Liver (tissue), 9 donors: ENCODE results near the gene CAPN10. TPM values are rescaled to one million over a fixed set of nuclear protein-coding genes. Genes with fewer than 3 reads are reported as not detected.

ENCODE experiments used
- DNase-seq: peaks from one replicate; pipeline ENCODE4 v3.0.0-alpha.2; 2017; ENCODE audit warnings: low spot score
- H3K27ac ChIP-seq, 2 donors: one replicate each; pipeline ENCODE4 v1.7.0; 2013; ENCODE audit warnings: inconsistent platforms in 2 of 2, low read length in 2 of 2, control low read depth in 1 of 2, low read depth in 1 of 2, mild to moderate bottlenecking in 1 of 2
- H3K27me3 ChIP-seq, 4 donors: one replicate each; pipeline versions ENCODE4 v1.6.1 to v1.7.0; 2013; ENCODE audit warnings: low read length in 3 of 4, inconsistent platforms in 1 of 4, mild to moderate bottlenecking in 1 of 4, moderate library complexity in 1 of 4; ENCODE audit not compliant: control insufficient read depth in 4 of 4, insufficient read depth in 4 of 4
- H3K36me3 ChIP-seq, 4 donors: one replicate each; pipeline versions ENCODE4 v1.6.1 to v1.7.0; 2013; ENCODE audit warnings: low read length in 3 of 4, mild to moderate bottlenecking in 3 of 4, low read depth in 1 of 4, moderate library complexity in 1 of 4; ENCODE audit not compliant: control insufficient read depth in 4 of 4, insufficient read depth in 3 of 4
- H3K4me1 ChIP-seq, 4 donors: one replicate each; pipeline versions ENCODE4 v1.6.1 to v1.7.0; 2013; ENCODE audit warnings: low read length in 3 of 4, mild to moderate bottlenecking in 3 of 4, moderate library complexity in 1 of 4; ENCODE audit not compliant: control insufficient read depth in 4 of 4, insufficient read depth in 4 of 4
- H3K4me3 ChIP-seq, 3 donors: one replicate each; pipeline versions ENCODE4 v1.6.1 to v1.7.0; 2013; ENCODE audit warnings: low read length in 3 of 3, control low read depth in 1 of 3, low read depth in 1 of 3, mild to moderate bottlenecking in 1 of 3
- H3K9ac ChIP-seq, 2 donors: one replicate each; pipeline ENCODE4 v1.7.0; 2013; ENCODE audit warnings: low read length in 2 of 2, mild to moderate bottlenecking in 2 of 2, moderate library complexity in 2 of 2, control low read depth in 1 of 2, low read depth in 1 of 2
- H3K9me3 ChIP-seq, 4 donors: one replicate each; pipeline versions ENCODE4 v1.6.1 to v1.7.0; 2013; ENCODE audit warnings: low read length in 3 of 4; ENCODE audit not compliant: control insufficient read depth in 4 of 4
- ATF3 ChIP-seq: IDR thresholded peaks from 2 replicates; pipeline ENCODE4 v1.6.1; 2016; ENCODE audit warnings: antibody characterized with exemption
- EGR1 ChIP-seq, 2 donors: IDR thresholded peaks; 2 replicates each; pipeline ENCODE4 v1.6.1; 2016 to 2018; ENCODE audit warnings: antibody characterized with exemption in 2 of 2, low read depth in 2 of 2
- FOXA1 ChIP-seq: IDR thresholded peaks from 2 replicates; pipeline ENCODE4 v1.6.1; 2016; ENCODE audit warnings: antibody characterized with exemption
- GABPA ChIP-seq, 2 donors: IDR thresholded peaks in 1 of 2; conservative IDR thresholded peaks in 1 of 2; 2 replicates each; pipeline ENCODE4 v1.6.1; 2016; ENCODE audit warnings: antibody characterized with exemption in 2 of 2, mild to moderate bottlenecking in 1 of 2, moderate library complexity in 1 of 2
- HNF4G ChIP-seq: IDR thresholded peaks from 2 replicates; pipeline ENCODE4 v1.6.1; 2016; ENCODE audit warnings: antibody characterized with exemption
- JUND ChIP-seq, 2 donors: IDR thresholded peaks; 2 replicates each; pipeline ENCODE4 v1.6.1; 2016; ENCODE audit warnings: antibody characterized with exemption in 2 of 2
- MAX ChIP-seq: IDR thresholded peaks from 2 replicates; pipeline ENCODE4 v1.6.1; 2016; ENCODE audit warnings: antibody characterized with exemption
- RAD21 ChIP-seq, 2 donors: IDR thresholded peaks; 2 replicates each; pipeline ENCODE4 v1.6.1; 2016; ENCODE audit warnings: antibody characterized with exemption in 2 of 2, mild to moderate bottlenecking in 2 of 2
- REST ChIP-seq: IDR thresholded peaks from 2 replicates; pipeline ENCODE4 v1.6.1; 2016; ENCODE audit warnings: antibody characterized with exemption, mild to moderate bottlenecking
- SP1 ChIP-seq: IDR thresholded peaks from 2 replicates; pipeline ENCODE4 v1.6.1; 2018; ENCODE audit warnings: antibody characterized with exemption, mild to moderate bottlenecking
- TAF1 ChIP-seq: conservative IDR thresholded peaks from 2 replicates; pipeline ENCODE4 v1.6.1; 2016; ENCODE audit warnings: antibody characterized with exemption, mild to moderate bottlenecking
- ZBTB33 ChIP-seq: IDR thresholded peaks from 2 replicates; pipeline ENCODE4 v1.6.1; 2016; ENCODE audit warnings: antibody characterized with exemption
- WGBS: extraction: QIAGEN DNeasy Blood & Tissue Kit; methylation state at CpG from one replicate; pipeline ENCODE4 v1.1.7; 2013; 5-methylcytosine and 5-hydroxymethylcytosine counted together
- polyA plus RNA-seq, 2 donors: library from polyadenylated mRNA; stranded (reverse) in 1 of 2; unstranded in 1 of 2; fragments of 200-250 nt in 1 of 2; fragments of >200 nt in 1 of 2; fragmentation: Nextera tagmentation in 1 of 2; extraction: Ambion mirVana in 1 of 2; gene quantifications; one replicate each; pipeline versions ENCODE4 v1.2.1 to v1.2.3, GENCODE V29; 2013 to 2015
- total RNA-seq, 2 donors: library from RNA; depleted of rRNA; stranded (reverse); fragments of >200 nt; gene quantifications; one replicate each; pipeline ENCODE4 v1.2.3, GENCODE V29; 2014
- donor health status: healthy.
- donor health status: healthy.
- donor health status: healthy.
- donor health status: healthy.
- donor health status: healthy.

The CAPN10 gene
- total and polyA plus RNA-seq, 4 donors = 4.8 to 11.3 (median 6.5) TPM

GRCh38 chr2:240569523-240569997 is 17.0 kb upstream of the CAPN10 start:
- no peak for TF ChIP-seq ATF3
- no peak for TF ChIP-seq MAX
- TF ChIP-seq SP1 = no peak
- TF ChIP-seq JUND (IDR thresholded peaks at IDR 0.05) = no peak
- no peak for TF ChIP-seq GABPA (IDR thresholded peaks at IDR 0.05 in 1 of 2, conservative IDR thresholded peaks at IDR 0.05 in 1 of 2)
- no peak for TF ChIP-seq ZBTB33
- no peak for TF ChIP-seq REST
- no peak for TF ChIP-seq RAD21 (IDR thresholded peaks at IDR 0.05)
- no peak for TF ChIP-seq HNF4G
- TF ChIP-seq FOXA1 = no peak
- H3K4me3 ChIP-seq = peak overlapping the region; percentile 62 to 82 (median 73)
- peaks cover 0 to 7% (median 3%) of the 10 kb centered on the region in 4 donors for H3K36me3 ChIP-seq
- peak overlapping the region in 1 of 2 donors; percentile 50 for H3K9ac ChIP-seq
- DNase-seq = no peak
- no peaks in the 10 kb centered on the region for H3K9me3 ChIP-seq
- H3K27me3 ChIP-seq = no peaks in the 10 kb centered on the region
- 83% methylated on average over 9 of the region's 9 CpGs for WGBS
- H3K4me1 ChIP-seq = peaks cover 22 to 40% (median 35%) of the 10 kb centered on the region in 4 donors
- no peak overlapping the region for H3K27ac ChIP-seq

GRCh38 chr2:240569998-240570530 is 16.5 kb upstream of the CAPN10 start:
- no peak for TF ChIP-seq JUND (IDR thresholded peaks at IDR 0.05)
- TF ChIP-seq EGR1 (IDR thresholded peaks at IDR 0.05; ENCODE audit: low read depth in 2 of 2) = no peak
- TF ChIP-seq TAF1 = no peak
- Histone ChIP-seq H3K4me1 (peaks cover 22 to 39% (median 35%) of the 10 kb centered on the region in 4 donors), H3K4me3 (no peak overlapping the region), H3K9me3 (no peaks in the 10 kb centered on the region), H3K27me3 (no peaks in the 10 kb centered on the region), H3K27ac (no peak overlapping the region), H3K9ac (no peak overlapping the region), H3K36me3 (peaks cover 0 to 12% (median 4%) of the 10 kb centered on the region in 4 donors)
- 95% methylated on average over 15 of the region's 15 CpGs for WGBS
- no peak for DNase-seq
